Mucosa of stomach (tissue), 1 donor: ENCODE results near the gene SPINT4.
"Not testable (repeated sequence)": the region's sequence is repeated elsewhere in the genome, so short reads cannot be mapped to it uniquely, and the experiment has no call there.

Source experiments
- H3K27me3 ChIP-seq: one replicate; pipeline ENCODE4 v1.7.0; 2013; ENCODE audit warnings: mild to moderate bottlenecking, low read length; ENCODE audit not compliant: control insufficient read depth, insufficient read depth
- H3K36me3 ChIP-seq: one replicate; pipeline ENCODE4 v1.7.0; 2013; ENCODE audit warnings: low read length; ENCODE audit not compliant: control insufficient read depth, insufficient read depth
- H3K4me1 ChIP-seq: one replicate; pipeline ENCODE4 v1.7.0; 2013; ENCODE audit warnings: mild to moderate bottlenecking, low read length; ENCODE audit not compliant: control insufficient read depth, insufficient read depth
- H3K4me3 ChIP-seq: one replicate; pipeline ENCODE4 v1.7.0; 2013; ENCODE audit warnings: low read length
- H3K9ac ChIP-seq: one replicate; pipeline ENCODE4 v1.7.0; 2013; ENCODE audit warnings: mild to moderate bottlenecking, low read length, moderate library complexity
- H3K9me3 ChIP-seq: one replicate; pipeline ENCODE4 v1.7.0; 2013; ENCODE audit warnings: mild to moderate bottlenecking, low read length, moderate library complexity; ENCODE audit not compliant: control insufficient read depth
- donor health status: Pancreatic carcinoma.

The SPINT4 gene

DNA sequence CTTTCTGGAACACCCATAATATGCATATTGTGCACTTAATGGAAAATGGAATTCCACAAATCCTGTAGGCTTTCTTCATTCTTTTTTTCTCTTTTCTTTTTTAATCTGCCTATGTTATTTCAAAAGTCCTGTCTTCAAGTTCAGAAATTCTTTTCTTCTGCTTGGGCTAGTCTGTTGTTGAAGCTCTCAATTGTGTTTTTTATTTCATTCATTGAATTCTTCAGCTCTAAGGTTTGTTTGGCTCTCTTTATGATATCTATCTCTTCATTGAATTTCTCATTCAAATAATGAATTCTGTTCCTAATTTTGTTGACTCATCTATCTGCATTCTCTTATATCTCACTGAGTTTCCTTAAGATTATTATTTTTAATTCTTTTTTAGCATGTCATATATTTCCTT is 10.1 kb downstream of the SPINT4 start:
- Histone ChIP-seq H3K4me3 (no peak overlapping the region), H3K9me3 (peaks cover 4% of the 10 kb centered on the region), H3K27me3 (no peaks in the 10 kb centered on the region), H3K4me1 (no peaks in the 10 kb centered on the region), H3K9ac (no peak overlapping the region), H3K36me3 (no peaks in the 10 kb centered on the region)

DNA sequence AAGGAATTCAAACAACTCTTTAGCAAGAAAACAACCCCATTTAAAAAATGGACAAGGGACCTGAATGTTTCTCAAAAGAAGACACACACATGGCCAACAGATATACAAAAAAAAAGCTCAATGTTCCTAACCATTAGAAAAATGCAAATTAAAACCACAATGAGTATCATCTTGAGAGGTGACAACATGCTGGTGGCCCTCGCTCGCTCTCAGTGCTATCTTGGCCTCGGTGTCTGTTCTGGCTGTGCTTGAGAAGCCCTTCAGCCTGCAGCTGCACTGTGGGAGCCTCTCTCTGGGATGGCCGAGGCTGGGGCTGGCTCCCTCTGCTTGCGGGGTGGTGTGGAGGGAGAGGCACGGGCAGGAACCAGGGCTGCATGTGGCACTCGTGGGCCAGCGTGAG is 13.4 kb downstream of the SPINT4 start:
- Histone ChIP-seq H3K36me3 (no peaks in the 10 kb centered on the region), H3K9ac (no peak overlapping the region)

DNA sequence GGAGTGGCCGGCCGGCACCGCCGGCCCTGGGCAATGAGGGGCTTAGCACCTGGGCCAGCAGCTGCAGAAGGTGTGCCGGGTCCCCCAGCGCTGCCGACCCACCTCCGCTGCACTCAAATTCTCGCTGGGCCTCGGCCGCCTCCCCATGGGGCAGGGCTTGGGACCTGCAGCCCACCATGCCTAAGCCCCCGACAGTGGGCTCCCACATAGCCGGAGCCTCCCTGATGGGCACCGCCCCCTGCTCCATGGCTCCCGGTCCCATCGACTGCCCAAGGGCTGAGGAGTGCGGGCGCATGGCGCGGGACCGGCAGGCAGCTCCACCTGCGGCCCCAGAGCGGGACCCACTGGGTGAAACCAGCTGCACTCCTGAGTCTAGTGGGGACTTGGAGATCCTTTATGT is 13.8 kb downstream of the SPINT4 start:
- Histone ChIP-seq H3K27me3 (no peaks in the 10 kb centered on the region), H3K4me3 (no peak overlapping the region), H3K36me3 (no peaks in the 10 kb centered on the region), H3K9ac (no peak overlapping the region), H3K9me3 (peaks cover 4% of the 10 kb centered on the region), H3K4me1 (no peaks in the 10 kb centered on the region)

More for the DNA sequence above, 13.4 kb downstream of the SPINT4 start:
- Histone ChIP-seq H3K27me3 (no peaks in the 10 kb centered on the region), H3K9me3 (peaks cover 4% of the 10 kb centered on the region), H3K4me1 (no peaks in the 10 kb centered on the region), H3K4me3 (no peak overlapping the region)

DNA sequence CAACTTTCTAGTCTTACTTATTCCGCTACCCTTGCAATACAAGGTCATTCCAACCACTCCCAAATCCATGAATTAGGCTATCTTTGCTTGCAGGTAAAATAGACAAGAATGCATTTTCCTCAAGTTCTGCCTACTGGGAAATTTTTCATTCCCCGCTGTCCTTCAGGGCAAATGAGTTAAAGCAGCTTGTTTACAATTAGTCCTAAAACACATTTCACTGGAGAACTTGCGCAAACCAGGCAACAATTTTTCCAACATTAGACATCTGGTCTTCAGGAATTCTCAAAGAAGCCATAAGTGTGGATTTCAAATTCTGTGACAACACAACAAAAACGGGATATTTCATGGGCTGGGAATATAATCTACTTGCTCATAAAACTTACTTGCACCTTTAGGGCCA is 20.4 kb downstream of the SPINT4 start:
- Histone ChIP-seq H3K27me3 (no peaks in the 10 kb centered on the region), H3K9ac (no peak overlapping the region)

GRCh38 chr20:45745015-45745414 is 22.9 kb downstream of the SPINT4 start:
- no peak overlapping the region for H3K9ac ChIP-seq
- H3K27me3 ChIP-seq = no peaks in the 10 kb centered on the region
- H3K4me1 ChIP-seq = no peaks in the 10 kb centered on the region
- no peak overlapping the region for H3K4me3 ChIP-seq
- H3K9me3 ChIP-seq = no peaks in the 10 kb centered on the region
- no peaks in the 10 kb centered on the region for H3K36me3 ChIP-seq

More for the DNA sequence above, 20.4 kb downstream of the SPINT4 start:
- H3K36me3 ChIP-seq = no peaks in the 10 kb centered on the region
- H3K9me3 ChIP-seq = no peaks in the 10 kb centered on the region
- H3K4me3 ChIP-seq = no peak overlapping the region
- no peaks in the 10 kb centered on the region for H3K4me1 ChIP-seq

DNA sequence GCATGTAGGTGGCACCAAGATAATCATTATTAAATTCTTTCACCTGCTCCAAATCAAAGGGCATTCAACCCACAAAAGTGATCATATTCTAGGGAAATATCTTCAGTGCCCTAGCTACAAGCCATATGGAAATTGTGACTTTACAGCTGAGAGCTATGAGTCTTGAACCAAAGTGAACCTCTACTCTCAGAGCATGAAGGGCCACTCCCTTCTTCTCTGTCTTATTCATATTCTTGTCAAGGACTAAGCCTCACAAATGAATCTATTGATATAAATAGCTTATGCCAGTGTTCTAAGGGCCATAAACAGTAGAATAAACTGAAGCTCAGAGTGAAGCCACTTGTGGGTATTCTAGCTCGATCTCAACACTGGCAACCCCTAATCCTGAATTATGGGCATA is 29.6 kb downstream of the SPINT4 start:
- Histone ChIP-seq H3K9ac (no peak overlapping the region), H3K4me3 (no peak overlapping the region), H3K27me3 (no peaks in the 10 kb centered on the region), H3K36me3 (no peaks in the 10 kb centered on the region), H3K9me3 (no peaks in the 10 kb centered on the region), H3K4me1 (no peaks in the 10 kb centered on the region)

DNA sequence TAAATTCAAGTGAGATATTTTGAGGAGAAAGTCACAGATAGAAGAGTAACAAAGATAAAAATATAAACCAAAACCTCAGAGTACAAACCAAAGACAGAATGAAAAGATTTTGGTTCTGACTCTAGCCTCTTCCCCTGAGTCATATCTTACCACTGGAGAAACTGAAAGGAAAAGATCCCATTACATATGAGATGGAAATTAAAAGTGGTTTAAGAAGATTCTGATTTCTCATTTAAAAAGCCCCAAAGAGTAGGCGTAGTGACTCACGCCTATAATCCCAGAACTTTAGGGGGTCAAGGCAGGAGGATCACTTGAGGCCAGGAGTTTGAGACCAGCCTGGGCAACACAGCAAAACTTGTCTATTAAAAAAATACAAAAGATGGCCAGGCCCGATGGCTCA is 30.6 kb downstream of the SPINT4 start:
- H3K9me3 ChIP-seq = no peaks in the 10 kb centered on the region
- no peak overlapping the region for H3K9ac ChIP-seq
- H3K4me3 ChIP-seq = no peak overlapping the region
- no peaks in the 10 kb centered on the region for H3K27me3 ChIP-seq
- H3K4me1 ChIP-seq = no peaks in the 10 kb centered on the region
- no peaks in the 10 kb centered on the region for H3K36me3 ChIP-seq

DNA sequence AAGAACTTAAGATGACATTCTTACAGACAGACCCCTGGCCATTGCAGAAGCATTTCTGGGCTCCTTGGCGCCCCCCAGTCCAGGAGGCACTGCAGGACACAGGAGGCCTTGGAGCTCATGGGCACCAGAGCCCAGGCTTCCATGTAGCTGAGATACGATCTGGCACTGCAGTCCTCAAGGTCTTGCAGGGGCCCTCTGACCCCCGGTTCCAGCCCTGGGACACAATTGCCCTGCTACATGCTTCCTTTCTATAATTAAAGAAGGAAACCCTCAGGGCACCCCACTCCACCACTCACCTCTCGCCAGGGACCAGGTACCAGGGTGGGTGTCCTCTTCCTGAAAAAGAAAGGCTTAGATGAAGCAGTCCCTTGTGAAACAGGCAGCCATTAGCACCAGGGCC is 35.9 kb downstream of the SPINT4 start:
- Histone ChIP-seq H3K36me3 (no peaks in the 10 kb centered on the region), H3K9me3 (no peaks in the 10 kb centered on the region), H3K9ac (no peak overlapping the region), H3K4me1 (no peaks in the 10 kb centered on the region), H3K4me3 (no peak overlapping the region), H3K27me3 (no peaks in the 10 kb centered on the region)

DNA sequence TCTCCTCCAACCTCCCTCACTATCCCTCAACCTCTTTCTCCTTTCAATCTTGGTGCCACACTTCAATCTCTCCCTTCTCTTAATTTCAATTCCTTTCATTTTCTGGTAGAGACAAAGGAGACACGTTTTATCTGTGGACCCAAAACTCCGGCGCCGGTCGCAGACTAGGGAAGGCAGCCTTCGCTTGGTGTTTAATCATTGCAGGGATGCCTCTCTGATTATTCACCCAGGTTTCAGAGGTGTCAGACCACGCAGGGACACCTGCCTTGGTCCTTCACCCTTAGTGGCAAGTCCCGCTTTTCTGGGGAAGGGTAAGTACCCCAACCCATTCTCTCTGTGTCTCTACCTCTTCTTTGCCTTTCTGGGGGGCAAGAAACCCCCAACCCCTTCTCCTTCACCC is 37.8 kb downstream of the SPINT4 start:
- not testable (repeated sequence) for H3K9ac ChIP-seq, H3K4me3 ChIP-seq, H3K4me1 ChIP-seq, H3K27me3 ChIP-seq, H3K36me3 ChIP-seq, H3K9me3 ChIP-seq

DNA sequence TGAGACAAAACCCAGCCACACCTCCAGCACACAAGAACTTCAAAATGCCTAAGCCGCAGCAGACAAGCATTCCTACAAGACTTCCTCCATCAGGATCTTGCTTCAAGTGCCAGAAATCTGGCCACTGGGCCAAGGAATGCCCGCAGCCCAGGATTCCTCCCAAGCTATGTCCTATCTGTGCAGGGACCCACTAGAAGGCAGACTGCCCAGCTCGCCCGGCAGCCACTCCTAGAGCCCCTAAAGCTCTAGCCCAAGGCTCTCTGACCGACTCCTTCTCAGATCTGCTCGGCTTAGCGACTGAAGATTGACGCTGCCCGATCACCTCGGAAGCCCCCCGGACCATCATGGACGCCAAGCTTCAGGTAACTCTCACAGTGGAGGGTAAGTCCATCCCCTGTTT is 39.8 kb downstream of the SPINT4 start:
- not testable (repeated sequence) for H3K9me3 ChIP-seq, H3K4me3 ChIP-seq, H3K9ac ChIP-seq, H3K36me3 ChIP-seq, H3K4me1 ChIP-seq, H3K27me3 ChIP-seq

DNA sequence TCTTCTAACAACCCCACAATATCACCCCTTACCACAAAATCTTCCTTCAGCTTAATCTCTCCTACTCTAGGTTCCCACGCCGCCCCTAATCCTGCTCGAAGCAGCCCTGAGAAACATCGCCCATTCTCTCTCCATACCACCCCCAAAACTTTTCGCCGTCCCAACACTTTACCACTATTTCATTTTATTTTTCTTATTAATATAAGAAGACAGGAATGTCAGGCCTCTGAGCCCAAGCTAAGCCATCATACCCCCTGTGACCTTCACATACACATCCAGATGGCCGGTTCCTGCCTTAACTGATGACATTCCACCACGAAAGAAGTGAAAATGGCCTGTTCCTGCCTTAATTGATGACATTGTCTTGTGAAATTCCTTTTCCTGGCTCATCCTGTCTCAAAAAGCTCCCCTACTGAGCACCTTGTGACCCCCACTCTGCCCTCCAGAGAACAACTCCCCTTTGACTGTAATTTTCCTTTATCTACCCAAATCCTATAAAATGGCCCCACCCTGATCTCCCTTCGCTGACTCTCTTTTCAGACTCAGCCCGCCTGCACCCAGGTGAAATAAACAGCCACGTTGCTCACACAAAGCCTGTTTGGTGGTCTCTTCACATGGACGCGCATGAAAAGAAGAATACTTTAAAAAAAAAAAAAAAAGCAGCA is 42.6 kb downstream of the SPINT4 start:
- H3K4me1 ChIP-seq, H3K27me3 ChIP-seq, H3K4me3 ChIP-seq, H3K36me3 ChIP-seq, H3K9me3 ChIP-seq, H3K9ac ChIP-seq: not testable (repeated sequence)

DNA sequence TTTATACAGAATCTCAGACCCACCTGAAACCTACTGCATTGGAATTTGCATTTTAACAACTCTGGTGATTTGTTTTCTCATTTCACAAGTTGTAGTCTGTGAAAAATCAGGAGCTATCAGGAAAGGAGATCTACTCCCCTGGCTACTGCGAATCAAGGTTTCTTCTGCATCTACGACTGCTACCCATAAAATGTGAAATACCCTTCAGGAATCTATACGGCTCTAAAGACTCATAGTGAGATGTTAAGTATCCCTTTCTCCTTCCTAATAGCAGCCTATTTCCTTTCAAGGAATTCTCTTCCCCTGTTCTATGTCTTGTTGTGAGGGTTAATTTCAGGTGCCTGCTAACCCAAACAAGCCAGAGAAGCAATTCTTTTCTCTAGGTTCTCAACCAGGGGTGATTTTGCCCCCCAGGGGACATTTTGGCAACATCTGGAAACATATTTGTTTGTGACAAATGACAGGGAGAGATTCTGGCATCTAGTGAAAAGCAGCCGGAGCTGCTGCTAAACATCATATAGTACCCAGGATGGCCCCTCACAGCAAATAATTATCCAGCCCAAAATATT is 43.2 kb downstream of the SPINT4 start:
- Histone ChIP-seq H3K36me3 (no peaks in the 10 kb centered on the region), H3K27me3 (no peaks in the 10 kb centered on the region), H3K4me1 (peaks cover under 1% of the 10 kb centered on the region), H3K9me3 (no peaks in the 10 kb centered on the region), H3K9ac (no peak overlapping the region), H3K4me3 (no peak overlapping the region)

DNA sequence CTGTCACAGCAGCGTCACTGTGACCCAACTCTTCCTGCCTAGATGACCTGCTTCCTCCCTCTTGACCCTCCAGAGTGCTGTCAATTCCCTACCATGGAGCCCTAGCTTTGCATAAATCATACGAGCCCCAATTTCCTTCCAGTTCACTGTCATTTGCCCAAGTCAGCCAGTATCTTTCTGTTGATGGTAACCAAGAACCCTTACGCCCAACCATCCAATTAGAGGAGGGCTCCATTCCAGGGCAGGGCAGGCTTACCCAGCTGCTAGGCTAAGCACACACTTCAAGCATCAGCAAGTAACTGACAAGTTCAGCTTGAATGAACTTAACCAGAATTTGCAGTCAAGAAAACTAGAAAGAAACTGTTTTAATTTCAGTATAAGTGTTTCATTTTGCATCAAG is 43.8 kb downstream of the SPINT4 start:
- H3K4me1 ChIP-seq = peaks cover 7% of the 10 kb centered on the region
- H3K4me3 ChIP-seq = no peak overlapping the region
- H3K36me3 ChIP-seq = no peaks in the 10 kb centered on the region
- H3K27me3 ChIP-seq = no peaks in the 10 kb centered on the region
- H3K9me3 ChIP-seq = no peaks in the 10 kb centered on the region
- H3K9ac ChIP-seq = no peak overlapping the region
